Measurements from ENCODE around the gene ERBB4. TPM values are rescaled to one million over a fixed set of nuclear protein-coding genes. Genes with fewer than 3 reads are reported as not detected.

ERBB4 gene
- polyA plus RNA-seq, 1 of the 3 experiments (the other 2 are of a cell fraction), result 0.05 TPM

DNA sequence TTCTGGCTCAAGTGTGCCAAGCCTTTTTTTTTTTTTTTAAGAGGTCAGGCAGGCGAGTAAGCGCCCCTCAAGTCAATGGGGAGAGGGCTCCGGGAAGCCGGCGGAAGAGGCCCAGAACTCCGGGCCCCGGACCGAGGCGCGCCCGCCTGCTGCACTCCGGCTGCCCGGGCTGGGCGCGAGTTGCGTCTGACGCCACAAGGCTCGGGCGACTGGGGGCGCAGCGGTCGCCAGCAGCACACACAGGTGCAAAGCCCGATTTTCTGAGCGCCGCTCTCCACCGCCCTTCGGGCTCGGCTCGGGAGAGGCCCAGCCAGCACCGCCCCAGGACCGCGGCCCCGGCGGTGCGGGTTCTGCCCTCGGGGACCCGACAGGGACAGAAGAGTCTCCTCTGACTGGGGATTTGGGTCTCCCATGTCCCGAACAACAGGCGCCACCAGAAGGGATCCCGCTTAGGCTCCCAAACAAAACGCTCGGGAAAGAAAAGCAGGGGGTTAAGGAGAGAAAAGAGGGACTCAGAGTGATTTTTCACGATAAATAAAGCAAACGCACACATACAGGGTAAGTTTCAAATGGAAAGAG is 787 bp downstream of the ERBB4 start:
- Histone ChIP-seq H3K27ac (ENCODE audit: low read depth in 2 of 2, low read length in 1 of 2) (no peak overlapping the region), H3K36me3 (replicated peaks in 1 of 2; ENCODE audit: control insufficient read depth in 1 of 2, insufficient read depth in 2 of 2, low read length in 1 of 2) (no peaks in the 10 kb centered on the region), H4K20me1 (ENCODE audit: insufficient read depth) (no peaks in the 10 kb centered on the region), H3K4me3 (ENCODE audit: low read depth in 2 of 2, low read length in 1 of 2) (peak overlapping the region; percentile 65 to 72), H3K9me2 (no peaks in the 10 kb centered on the region), H3K27me3 (ENCODE audit: insufficient read depth) (peaks cover 33% of the 10 kb centered on the region), H3K4me1 (ENCODE audit: control insufficient read depth in 1 of 2, insufficient read depth in 2 of 2, low read depth in 1 of 2, low read length in 1 of 2) (peaks cover 0 to 11% of the 10 kb centered on the region in 2 experiments; a peak in 2 of 4 replicates), H3K4me2 (peak overlapping the region; percentile 89), H3K9me3 (no peaks in the 10 kb centered on the region), H3K9ac (no peak overlapping the region), H3K79me2 (ENCODE audit: insufficient read depth) (no peaks in the 10 kb centered on the region), H2AFZ (ENCODE audit: low read depth) (peak overlapping the region; percentile 82; the same call in 1 of the 2 replicates), H3F3A (replicated peaks; ENCODE audit: insufficient read depth) (peaks cover 12% of the 10 kb centered on the region)
- WGBS (ENCODE audit: low lambda C conversion rate), result 0% methylated on average over 8 of the region's 44 CpGs
- TF ChIP-seq YY1 (IDR thresholded peaks at IDR 0.05; ENCODE audit: low read depth) (no peak), MXI1 (IDR thresholded peaks at IDR 0.05; ENCODE audit: low read depth, low read length) (no peak), REST (IDR thresholded peaks at IDR 0.05; ENCODE audit: low read depth, low read length) (no peak), MEF2A (IDR thresholded peaks at IDR 0.05; ENCODE audit: borderline replicate concordance, low read depth) (no peak), TCF12 (IDR thresholded peaks at IDR 0.05) (no peak), SMC3 (IDR thresholded peaks at IDR 0.05; ENCODE audit: low read depth, low read length) (no peak), POLR2AphosphoS5 (IDR thresholded peaks at IDR 0.05; ENCODE audit: low read depth, low read length) (no peak), NRF1 (IDR thresholded peaks at IDR 0.05; ENCODE audit: low read depth, low read length) (no peak), RXRA (IDR thresholded peaks at IDR 0.05; ENCODE audit: borderline replicate concordance, low read depth) (no peak), FOSL2 (IDR thresholded peaks at IDR 0.05; ENCODE audit: borderline replicate concordance, low read depth) (no peak), ZBTB33 (IDR thresholded peaks at IDR 0.05; ENCODE audit: borderline replicate concordance, low read depth) (no peak), TEAD4 (IDR thresholded peaks at IDR 0.05; ENCODE audit: borderline replicate concordance, insufficient read depth) (no peak), JUND (IDR thresholded peaks at IDR 0.05) (no peak)
- TF ChIP-seq, protein P1, sequence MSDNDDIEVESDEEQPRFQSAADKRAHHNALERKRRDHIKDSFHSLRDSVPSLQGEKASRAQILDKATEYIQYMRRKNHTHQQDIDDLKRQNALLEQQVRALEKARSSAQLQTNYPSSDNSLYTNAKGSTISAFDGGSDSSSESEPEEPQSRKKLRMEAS (IDR thresholded peaks at IDR 0.05; ENCODE audit: low read depth), result no peak
- ChIA-PET POLR2A (no interaction called here), CTCF (interaction anchor here (0.7 to 2.8 kb wide), 4 partner anchors 10 to 793 kb away, joined by 3 to 11 read pairs (median 8); no protein-coding TSS in a partner anchor)
- DNase-seq, result peak; percentile 69

Measured in SK-N-SH (cell line).